ENCODE data around the gene SNRPE.

The SNRPE gene

DNA sequence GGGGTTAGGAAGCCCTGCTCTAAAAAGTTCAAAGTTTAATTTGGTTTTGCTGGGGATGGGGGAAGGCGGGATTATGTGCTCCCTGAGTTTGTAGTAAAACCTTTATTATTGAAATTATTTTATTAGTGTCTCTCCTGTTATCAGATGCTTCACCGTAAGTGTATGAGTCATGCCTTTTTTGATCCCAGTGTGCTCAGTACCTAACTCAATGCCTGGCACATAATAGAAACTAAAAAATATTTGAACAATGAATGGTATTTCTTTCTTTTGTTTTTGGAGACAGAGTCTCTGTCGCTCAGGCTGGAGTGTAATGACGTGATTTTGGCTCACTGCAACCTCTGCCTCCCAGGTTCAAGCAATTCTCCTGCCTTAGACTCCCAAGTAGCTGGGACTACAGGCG is 6.4 kb downstream of the SNRPE start:
- TF ChIP-seq REST (IDR thresholded peaks at IDR 0.05; ENCODE audit: insufficient read depth in 1 of 2, low read depth in 2 of 2, low read length in 2 of 2): no peak
- TF ChIP-seq SIN3A (IDR thresholded peaks at IDR 0.05; ENCODE audit: borderline replicate concordance, insufficient read depth, low read length): no peak
- TF ChIP-seq POLR2AphosphoS5 (IDR thresholded peaks at IDR 0.05; ENCODE audit: low read depth, low read length): no peak
- TF ChIP-seq TAF1 (IDR thresholded peaks at IDR 0.05; ENCODE audit: borderline replicate concordance, insufficient read depth, low read length): no peak
- no peak for TF ChIP-seq FOXP2 (optimal IDR thresholded peaks at IDR 0.05; ENCODE audit: borderline replicate concordance, extremely low read depth, extremely low read length, insufficient read depth)

GRCh38 chr1:203870245-203870644 is 8.8 kb downstream of the SNRPE start:
- TF ChIP-seq TAF1 (IDR thresholded peaks at IDR 0.05; ENCODE audit: borderline replicate concordance, insufficient read depth, low read length) (no peak), FOXP2 (optimal IDR thresholded peaks at IDR 0.05; ENCODE audit: borderline replicate concordance, extremely low read depth, extremely low read length, insufficient read depth) (no peak), POLR2AphosphoS5 (IDR thresholded peaks at IDR 0.05; ENCODE audit: low read depth, low read length) (no peak), REST (IDR thresholded peaks at IDR 0.05; ENCODE audit: insufficient read depth in 1 of 2, low read depth in 2 of 2, low read length in 2 of 2) (no peak), SIN3A (IDR thresholded peaks at IDR 0.05; ENCODE audit: borderline replicate concordance, insufficient read depth, low read length) (no peak)

- no peak for TF ChIP-seq SIN3A (IDR thresholded peaks at IDR 0.05; ENCODE audit: borderline replicate concordance, insufficient read depth, low read length)
- no peak for TF ChIP-seq REST (IDR thresholded peaks at IDR 0.05; ENCODE audit: insufficient read depth in 1 of 2, low read depth in 2 of 2, low read length in 2 of 2)
- TF ChIP-seq POLR2AphosphoS5 (IDR thresholded peaks at IDR 0.05; ENCODE audit: low read depth, low read length): peak; percentile 46; the same call in 1 of the 2 replicates
- TF ChIP-seq FOXP2 (optimal IDR thresholded peaks at IDR 0.05; ENCODE audit: borderline replicate concordance, extremely low read depth, extremely low read length, insufficient read depth): no peak
- no peak for TF ChIP-seq TAF1 (IDR thresholded peaks at IDR 0.05; ENCODE audit: borderline replicate concordance, insufficient read depth, low read length)
Measured at GRCh38 chr1:203871114-203871880, 9.9 kb downstream of the SNRPE start.

DNA sequence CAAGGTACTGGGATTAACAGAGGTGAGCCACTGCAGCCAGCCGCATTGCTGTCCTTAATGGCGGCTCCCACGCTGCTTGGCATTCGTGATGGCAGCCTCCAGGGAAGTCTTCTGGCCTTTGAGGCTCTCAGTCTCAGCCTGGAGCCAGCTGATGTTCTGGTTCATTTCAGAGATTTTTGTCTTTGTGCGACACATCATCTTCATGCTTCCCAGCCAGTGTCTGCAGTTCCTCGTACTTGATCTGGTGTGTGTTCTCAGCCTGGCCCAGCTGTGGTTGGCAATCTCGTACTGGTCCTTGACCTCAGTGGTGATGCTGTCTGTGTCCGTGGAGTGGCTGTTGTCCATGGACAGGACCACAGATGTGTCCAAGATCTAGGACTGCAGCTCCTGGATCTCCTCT is 11.7 kb downstream of the SNRPE start:
- no peak for TF ChIP-seq TAF1 (IDR thresholded peaks at IDR 0.05; ENCODE audit: borderline replicate concordance, insufficient read depth, low read length)
- TF ChIP-seq FOXP2 (optimal IDR thresholded peaks at IDR 0.05; ENCODE audit: borderline replicate concordance, extremely low read depth, extremely low read length, insufficient read depth): no peak
- no peak for TF ChIP-seq SIN3A (IDR thresholded peaks at IDR 0.05; ENCODE audit: borderline replicate concordance, insufficient read depth, low read length)

- TF ChIP-seq TAF1 (IDR thresholded peaks at IDR 0.05; ENCODE audit: borderline replicate concordance, insufficient read depth, low read length): no peak
- TF ChIP-seq FOXP2 (optimal IDR thresholded peaks at IDR 0.05; ENCODE audit: borderline replicate concordance, extremely low read depth, extremely low read length, insufficient read depth): no peak
- no peak for TF ChIP-seq POLR2AphosphoS5 (IDR thresholded peaks at IDR 0.05; ENCODE audit: low read depth, low read length)
- TF ChIP-seq SIN3A (IDR thresholded peaks at IDR 0.05; ENCODE audit: borderline replicate concordance, insufficient read depth, low read length): no peak
- no peak for TF ChIP-seq REST (IDR thresholded peaks at IDR 0.05; ENCODE audit: insufficient read depth in 1 of 2, low read depth in 2 of 2, low read length in 2 of 2)
Measured at GRCh38 chr1:203878422-203878821, 17.0 kb downstream of the SNRPE start.
